HEK293 (cell line): ENCODE results near the gene RPN1.
A peak's percentile ranks its signal among the peaks of the same experiment; 100 is the strongest.
"Not testable (repeated sequence)": the region's sequence is repeated elsewhere in the genome, so short reads cannot be mapped to it uniquely, and the experiment has no call there.

Experiments used
- CTCF ChIA-PET: fragments of 350-600 bp; formaldehyde crosslinking; extraction: SDS; loops from one replicate; lab custom pipeline; 2021; ENCODE audit warnings: antibody characterized with exemption; lab: Yijun Ruan, JAX
- POLR2A ChIA-PET: fragments of 300-600 bp; formaldehyde crosslinking; extraction: SDS; loops from one replicate; lab custom pipeline; 2020; ENCODE audit warnings: antibody characterized with exemption, inconsistent platforms; lab: Yijun Ruan, JAX
- H3K27ac ChIP-seq: fragments of 200-500 bp; sonication (Bioruptor generic); 2 replicates; pipeline ENCODE4 v1.5.1; 2014; ENCODE audit warnings: low read depth, low read length, control low read depth, inconsistent platforms; ENCODE audit errors: extremely low read depth
- H3K36me3 ChIP-seq, 2 experiments: fragments of 200-500 bp in 1 of 2; sonication (Bioruptor generic) in 1 of 2; 1 replicate in 1 of 2; 2 replicates in 1 of 2; pipeline ENCODE4 v1.5.1; 2014 to 2017; ENCODE audit warnings: inconsistent platforms in 2 of 2, low read length in 2 of 2; ENCODE audit not compliant: control insufficient read depth in 2 of 2, insufficient read depth in 1 of 2
- H3K4me1 ChIP-seq: fragments of 200-500 bp; sonication (Bioruptor generic); 2 replicates; pipeline ENCODE4 v1.5.1; 2014; ENCODE audit warnings: mild to moderate bottlenecking, low read length, inconsistent platforms; ENCODE audit not compliant: control insufficient read depth, insufficient read depth
- H3K4me3 ChIP-seq: 2 replicates; pipeline ENCODE4 v1.5.1; 2011; ENCODE audit warnings: low read depth, mild to moderate bottlenecking, control low read depth, low read length, moderate library complexity
- H3K9me3 ChIP-seq: fragments of 200-500 bp; sonication (Bioruptor generic); 2 replicates; pipeline ENCODE4 v1.5.1; 2014; ENCODE audit warnings: low read depth, low read length, inconsistent platforms; ENCODE audit not compliant: control insufficient read depth, insufficient read depth
- BCL11B ChIP-seq: fragments of 450-650 bp; formaldehyde crosslinking; IDR thresholded peaks from 2 replicates; pipeline ENCODE4 v1.5.1; 2016; ENCODE audit warnings: low read depth, missing biosample characterization, missing genetic modification characterization
- CTCF ChIP-seq: fragments of 450-650 bp; formaldehyde crosslinking; IDR thresholded peaks from 2 replicates; pipeline ENCODE4 v1.5.1; 2016; ENCODE audit warnings: missing biosample characterization, missing genetic modification characterization
- EGR2 ChIP-seq: fragments of 450-650 bp; formaldehyde crosslinking; IDR thresholded peaks from 2 replicates; pipeline ENCODE4 v1.5.1; 2016; ENCODE audit warnings: low read depth, missing biosample characterization, missing genetic modification characterization
- IKZF3 ChIP-seq: fragments of 450-650 bp; IDR thresholded peaks from 2 replicates; pipeline ENCODE4 v1.5.0; 2018; ENCODE audit warnings: missing biosample characterization, mild to moderate bottlenecking, missing genetic modification characterization, moderate library complexity
- KLF9 ChIP-seq: fragments of 450-650 bp; formaldehyde crosslinking; IDR thresholded peaks from 2 replicates; pipeline ENCODE4 v1.5.1; 2016; ENCODE audit warnings: missing biosample characterization, missing genetic modification characterization, low read depth
- MZF1 ChIP-seq: fragments of 450-650 bp; formaldehyde crosslinking; IDR thresholded peaks from 2 replicates; pipeline ENCODE4 v1.5.1; 2017; ENCODE audit warnings: missing biosample characterization, missing genetic modification characterization, borderline replicate concordance
- OSR2 ChIP-seq: fragments of 450-650 bp; formaldehyde crosslinking; IDR thresholded peaks from 2 replicates; pipeline ENCODE4 v1.5.1; 2016; ENCODE audit warnings: missing biosample characterization, missing genetic modification characterization
- PRDM1 ChIP-seq: fragments of 450-650 bp; formaldehyde crosslinking; IDR thresholded peaks from 2 replicates; pipeline ENCODE4; 2016; ENCODE audit warnings: missing biosample characterization, missing genetic modification characterization
- SP2 ChIP-seq: fragments of 450-650 bp; formaldehyde crosslinking; IDR thresholded peaks from 2 replicates; pipeline ENCODE4 v1.5.1; 2016; ENCODE audit warnings: missing biosample characterization, missing genetic modification characterization
- ZBTB17 ChIP-seq: fragments of 450-650 bp; formaldehyde crosslinking; IDR thresholded peaks from 2 replicates; pipeline ENCODE4 v1.5.1; 2016; ENCODE audit warnings: missing biosample characterization, missing genetic modification characterization
- ZBTB21 ChIP-seq: fragments of 450-650 bp; formaldehyde crosslinking; IDR thresholded peaks from 2 replicates; pipeline ENCODE4 v1.5.1; 2017; ENCODE audit warnings: missing biosample characterization, missing genetic modification characterization
- ZBTB26 ChIP-seq: fragments of 450-650 bp; formaldehyde crosslinking; optimal IDR thresholded peaks from 2 replicates; pipeline ENCODE3; 2016; ENCODE audit warnings: missing biosample characterization, mild to moderate bottlenecking, missing genetic modification characterization
- ZBTB44 ChIP-seq: fragments of 450-650 bp; IDR thresholded peaks from 2 replicates; pipeline ENCODE4 v1.5.1; 2018; ENCODE audit warnings: missing biosample characterization, mild to moderate bottlenecking, missing genetic modification characterization
- ZNF121 ChIP-seq: fragments of 450-650 bp; formaldehyde crosslinking; IDR thresholded peaks from 2 replicates; pipeline ENCODE4 v1.5.1; 2016; ENCODE audit warnings: missing biosample characterization, missing genetic modification characterization
- ZNF157 ChIP-seq: fragments of 450-650 bp; formaldehyde crosslinking; IDR thresholded peaks from 2 replicates; pipeline ENCODE4 v1.5.1; 2016; ENCODE audit warnings: missing biosample characterization, missing genetic modification characterization
- ZNF280D ChIP-seq: fragments of 450-650 bp; formaldehyde crosslinking; IDR thresholded peaks from 2 replicates; pipeline ENCODE4 v1.5.1; 2016; ENCODE audit warnings: missing biosample characterization, missing genetic modification characterization
- ZNF510 ChIP-seq: fragments of 450-650 bp; formaldehyde crosslinking; IDR thresholded peaks from 2 replicates; pipeline ENCODE4 v1.5.1; 2018; ENCODE audit warnings: mild to moderate bottlenecking, missing genetic modification characterization, missing biosample characterization; ENCODE audit not compliant: insufficient replicate concordance
- ZNF530 ChIP-seq: fragments of 450-650 bp; formaldehyde crosslinking; IDR thresholded peaks from 2 replicates; pipeline ENCODE4 v1.5.1; 2016; ENCODE audit warnings: low read depth, missing biosample characterization, missing genetic modification characterization
- ZNF580 ChIP-seq: fragments of 450-650 bp; formaldehyde crosslinking; IDR thresholded peaks from 2 replicates; pipeline ENCODE4 v1.5.1; 2016; ENCODE audit warnings: missing biosample characterization, missing genetic modification characterization
- ZNF585B ChIP-seq: fragments of 450-650 bp; formaldehyde crosslinking; IDR thresholded peaks from 2 replicates; pipeline ENCODE4 v1.5.1; 2016; ENCODE audit warnings: missing biosample characterization, missing genetic modification characterization
- ZNF621 ChIP-seq: fragments of 450-650 bp; formaldehyde crosslinking; IDR thresholded peaks from 2 replicates; pipeline ENCODE4 v1.5.1; 2017; ENCODE audit warnings: missing biosample characterization, missing genetic modification characterization
- ZNF624 ChIP-seq: fragments of 450-650 bp; formaldehyde crosslinking; IDR thresholded peaks from 2 replicates; pipeline ENCODE4 v1.5.1; 2017; ENCODE audit warnings: missing biosample characterization, missing genetic modification characterization
- ZNF677 ChIP-seq: fragments of 450-650 bp; IDR thresholded peaks from 2 replicates; pipeline ENCODE4 v1.5.0; 2018; ENCODE audit warnings: missing biosample characterization, mild to moderate bottlenecking, missing genetic modification characterization, moderate library complexity
- ZNF76 ChIP-seq: fragments of 450-650 bp; formaldehyde crosslinking; IDR thresholded peaks from 2 replicates; pipeline ENCODE4; 2016; ENCODE audit warnings: low read depth, missing biosample characterization, missing genetic modification characterization, borderline replicate concordance

The RPN1 gene

GRCh38 chr3:128587391-128587790 is 63.2 kb downstream of the RPN1 start (continued):
- no peak for TF ChIP-seq ZNF510
- no peak for TF ChIP-seq IKZF3 (tag by site-specific recombination)
- no peak for TF ChIP-seq ZNF530 (tag by site-specific recombination)
- no peak for TF ChIP-seq CTCF
- no peak for TF ChIP-seq OSR2 (tag by site-specific recombination)
- no peak for TF ChIP-seq ZNF580 (tag by site-specific recombination)
- TF ChIP-seq SP2 (tag by site-specific recombination): no peak
- TF ChIP-seq ZNF121: no peak
- TF ChIP-seq ZNF677 (tag by site-specific recombination): no peak

GRCh38 chr3:128586932-128587331 is 63.7 kb downstream of the RPN1 start:
- peak; percentile 97 for TF ChIP-seq PRDM1 (tag by site-specific recombination)
- TF ChIP-seq, all 188 proteins: peak for 1; not testable (repeated sequence) for 187
- H3K27ac ChIP-seq, H3K4me3 ChIP-seq, H3K4me1 ChIP-seq, POLR2A ChIA-PET, H3K36me3 ChIP-seq, H3K9me3 ChIP-seq: not testable (repeated sequence)
- CTCF ChIA-PET: interaction anchor here (0.7 kb wide), 1 partner anchor 517 kb away, joined by 5 read pairs; no protein-coding TSS in a partner anchor

- H3K4me1 ChIP-seq, H3K36me3 ChIP-seq, H3K9me3 ChIP-seq, H3K27ac ChIP-seq, H3K4me3 ChIP-seq, POLR2A ChIA-PET: not testable (repeated sequence)
- CTCF ChIA-PET: interaction anchor here (0.7 kb wide), 1 partner anchor 517 kb away, joined by 5 read pairs; no protein-coding TSS in a partner anchor
Measured at GRCh38 chr3:128586391-128586790, 64.2 kb downstream of the RPN1 start.

- Histone ChIP-seq H3K4me1 (no peaks in the 10 kb centered on the region), H3K9me3 (no peaks in the 10 kb centered on the region), H3K27ac (no peak overlapping the region), H3K4me3 (no peak overlapping the region), H3K36me3 (no peaks in the 10 kb centered on the region)
- POLR2A ChIA-PET: no interaction called here
- CTCF ChIA-PET: interaction anchor here (1.0 to 1.1 kb wide), 2 partner anchors 18 to 23 kb away, joined by 4 to 5 read pairs; no protein-coding TSS in a partner anchor
- TF ChIP-seq ZNF585B (tag by site-specific recombination) (no peak), ZNF621 (tag by site-specific recombination) (no peak), MZF1 (tag by site-specific recombination) (no peak), ZBTB21 (tag by site-specific recombination) (no peak), ZBTB26 (tag by site-specific recombination) (no peak), ZNF624 (tag by site-specific recombination) (no peak), EGR2 (tag by site-specific recombination) (no peak), ZNF76 (tag by site-specific recombination) (no peak), KLF9 (no peak), ZBTB44 (tag by site-specific recombination) (no peak), ZNF280D (tag by site-specific recombination) (no peak), ZNF157 (tag by site-specific recombination) (no peak), BCL11B (tag by site-specific recombination) (no peak), ZBTB17 (tag by site-specific recombination) (no peak)
Measured at GRCh38 chr3:128585974-128586373, 64.6 kb downstream of the RPN1 start.
